Thyroid gland (tissue), 4 donors: ENCODE measurements around the gene ALOX5AP. TPM values are rescaled to one million over a fixed set of nuclear protein-coding genes. Genes with fewer than 3 reads are reported as not detected.

Experiments used
- DNase-seq, 2 donors: peaks; one replicate each; pipeline ENCODE4 v3.0.0-alpha.2; 2019
- H3K27ac ChIP-seq, 3 donors: fragments of 200-600 bp; sonication (generic); 1 replicate in 2 of 3; 2 replicates in 1 of 3; pipeline ENCODE4 v1.5.1; 2016 to 2019; ENCODE audit warnings: mild to moderate bottlenecking in 1 of 3, moderate library complexity in 1 of 3
- H3K27me3 ChIP-seq: fragments of 200-600 bp; sonication (generic); one replicate; pipeline ENCODE4 v1.5.1; 2019
- H3K36me3 ChIP-seq, 2 donors: fragments of 200-600 bp; sonication (generic); one replicate each; pipeline ENCODE4 v1.5.1; 2016 to 2019
- H3K4me1 ChIP-seq, 2 donors: fragments of 200-600 bp; sonication (generic); one replicate each; pipeline ENCODE4 v1.5.1; 2017 to 2019
- H3K4me3 ChIP-seq, 3 donors: fragments of 200-600 bp; sonication (generic); replicated peaks in 1 of 3; 1 replicate in 2 of 3; 2 replicates in 1 of 3; pipeline ENCODE4 v1.5.1; 2016; ENCODE audit warnings: mild to moderate bottlenecking in 1 of 3
- H3K9me3 ChIP-seq: fragments of 200-600 bp; sonication (generic); one replicate; pipeline ENCODE4 v1.5.1; 2017
- CTCF ChIP-seq, 6 experiments: fragments of 200-600 bp in 3 of 6; fragments of 450-650 bp in 3 of 6; sonication (generic) in 3 of 6; IDR thresholded peaks; one replicate each; pipeline ENCODE4 v1.5.1; 2016 to 2019; ENCODE audit warnings: antibody characterized with exemption in 6 of 6, mild to moderate bottlenecking in 2 of 6, inconsistent platforms in 1 of 6, moderate library complexity in 1 of 6
- POLR2A ChIP-seq, 2 donors: fragments of 450-650 bp; IDR thresholded peaks; one replicate each; pipeline ENCODE4 v1.6.1; 2017; ENCODE audit warnings: antibody characterized with exemption in 2 of 2, mild to moderate bottlenecking in 2 of 2, moderate library complexity in 1 of 2
- WGBS, 2 donors: methylation state at CpG; one replicate each; pipeline ENCODE4 v1.1.5; 2017; 5-methylcytosine and 5-hydroxymethylcytosine counted together
- intact Hi-C: fragments of 100-400 bp; cut with DNase I; formaldehyde crosslinking; loops from one replicate; pipeline ENCODE4 v1.15.1; 2023
- total RNA-seq, 4 donors: library from RNA; depleted of rRNA; stranded (reverse); fragments of >200 nt; gene quantifications; one replicate each; pipeline ENCODE4 v1.2.3, GENCODE V29; 2016

ALOX5AP gene
- total RNA-seq, 4 donors from 2014 or later, result 3.6 to 13.4 (median 6.1) TPM

DNA sequence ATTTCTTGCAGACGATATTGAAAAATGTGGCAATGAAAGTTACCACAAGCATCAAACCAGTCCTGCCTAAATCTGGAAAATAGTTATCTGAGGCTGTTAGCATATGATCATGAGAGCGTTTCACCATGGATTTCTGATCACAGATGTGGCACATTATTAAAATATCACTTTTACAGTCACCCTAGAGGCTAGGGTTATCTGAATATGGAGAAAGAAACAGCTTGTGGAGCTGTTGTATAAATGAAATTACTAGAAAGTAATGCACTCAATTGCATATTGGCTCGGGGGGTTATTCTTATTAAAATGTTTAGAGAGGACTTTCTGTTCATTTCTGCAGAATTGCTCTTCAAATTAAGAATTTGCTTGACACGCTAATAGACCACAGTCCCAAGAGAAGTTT is 35.6 kb downstream of the ALOX5AP start:
- no peaks in the 10 kb centered on the region for H3K4me1 ChIP-seq
- H3K9me3 ChIP-seq, result no peaks in the 10 kb centered on the region
- TF ChIP-seq CTCF (IDR thresholded peaks at IDR 0.05), result no peak
- TF ChIP-seq POLR2A (IDR thresholded peaks at IDR 0.05), result no peak
- intact Hi-C loops, result no loop called here
- H3K4me3 ChIP-seq, result no peak overlapping the region
- WGBS, 2 donors, result 71 to 97% methylated on average over 4 of the region's 4 CpGs
- H3K27me3 ChIP-seq, result no peaks in the 10 kb centered on the region
- no peak for DNase-seq
- H3K27ac ChIP-seq, result no peak overlapping the region
- H3K36me3 ChIP-seq, result no peaks in the 10 kb centered on the region

DNA sequence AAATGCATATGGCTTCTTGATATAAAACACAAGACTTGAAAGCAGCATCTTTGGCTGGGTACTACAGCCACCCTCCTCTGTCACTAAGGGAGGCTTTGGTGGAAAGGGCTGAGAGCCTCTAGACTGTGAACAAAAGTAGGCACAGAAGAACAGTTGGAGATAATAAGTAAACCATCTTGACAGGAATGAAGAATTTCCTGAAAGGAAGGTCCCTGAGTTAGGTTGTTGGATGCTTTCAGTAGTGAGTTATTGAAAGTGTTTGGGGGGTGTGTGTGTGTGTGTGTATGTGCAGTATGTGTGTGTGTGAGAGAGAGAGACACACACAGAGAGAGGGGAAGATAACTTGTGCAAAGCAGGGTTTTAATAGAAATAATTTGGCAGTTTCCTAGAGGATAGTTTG is 38.2 kb downstream of the ALOX5AP start:
- H3K4me1 ChIP-seq, result no peaks in the 10 kb centered on the region
- intact Hi-C loops, result no loop called here

GRCh38 chr13:30774214-30774730 is 38.9 kb downstream of the ALOX5AP start:
- no peaks in the 10 kb centered on the region for H3K27me3 ChIP-seq
- 87 to 92% methylated on average over 8 of the region's 8 CpGs for WGBS, 2 donors
- H3K4me1 ChIP-seq, result no peaks in the 10 kb centered on the region
- H3K36me3 ChIP-seq, result no peaks in the 10 kb centered on the region
- intact Hi-C loops, result no loop called here
- H3K27ac ChIP-seq, result no peak overlapping the region
- DNase-seq, result no peak
- H3K4me3 ChIP-seq, result no peak overlapping the region
- no peaks in the 10 kb centered on the region for H3K9me3 ChIP-seq
- TF ChIP-seq CTCF (IDR thresholded peaks at IDR 0.05), result no peak
- no peak for TF ChIP-seq POLR2A (IDR thresholded peaks at IDR 0.05)

More for the DNA sequence above, 38.2 kb downstream of the ALOX5AP start:
- Histone ChIP-seq H3K27ac (no peak overlapping the region), H3K4me3 (no peak overlapping the region), H3K27me3 (no peaks in the 10 kb centered on the region), H3K36me3 (no peaks in the 10 kb centered on the region), H3K9me3 (no peaks in the 10 kb centered on the region)
- no peak for DNase-seq
- no peak for TF ChIP-seq CTCF (IDR thresholded peaks at IDR 0.05)

GRCh38 chr13:30776661-30777060 is 41.3 kb downstream of the ALOX5AP start:
- no peak for TF ChIP-seq POLR2A (IDR thresholded peaks at IDR 0.05)
- no peak overlapping the region for H3K27ac ChIP-seq
- H3K36me3 ChIP-seq, result no peaks in the 10 kb centered on the region
- intact Hi-C loops, result no loop called here
- H3K9me3 ChIP-seq, result no peaks in the 10 kb centered on the region
- H3K27me3 ChIP-seq, result no peaks in the 10 kb centered on the region
- H3K4me1 ChIP-seq, result no peaks in the 10 kb centered on the region
- WGBS, 2 donors, result 97 to 98% methylated on average over 2 of the region's 2 CpGs
- no peak for DNase-seq
- no peak overlapping the region for H3K4me3 ChIP-seq

DNA sequence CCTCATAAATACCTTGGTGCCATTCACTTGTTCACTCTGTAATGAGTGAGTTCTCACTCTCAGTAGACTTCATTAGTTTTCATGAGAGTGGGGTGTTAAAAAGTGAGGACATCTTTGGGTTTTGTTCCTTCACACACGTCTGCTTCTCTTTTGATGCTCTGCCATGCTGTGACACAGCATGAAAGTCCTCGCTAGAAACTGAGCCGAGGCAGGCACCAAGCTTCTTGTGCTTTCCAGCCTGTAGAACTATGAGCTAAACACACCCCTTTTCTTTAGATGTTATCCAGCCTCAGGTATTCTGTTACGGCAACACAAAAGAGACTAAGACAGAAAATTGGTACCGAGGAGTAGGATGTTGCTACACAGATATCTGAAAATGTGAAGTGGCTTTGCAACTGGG is 43.7 kb downstream of the ALOX5AP start:
- Histone ChIP-seq H3K4me1 (no peaks in the 10 kb centered on the region), H3K27ac (no peak overlapping the region), H3K4me3 (no peak overlapping the region), H3K27me3 (no peaks in the 10 kb centered on the region), H3K36me3 (no peaks in the 10 kb centered on the region), H3K9me3 (no peaks in the 10 kb centered on the region)
- DNase-seq, result no peak
- 85 to 88% methylated on average over 5 of the region's 5 CpGs for WGBS, 2 donors
- no peak for TF ChIP-seq CTCF (IDR thresholded peaks at IDR 0.05)
- no peak for TF ChIP-seq POLR2A (IDR thresholded peaks at IDR 0.05)
- intact Hi-C loops, result no loop called here

DNA sequence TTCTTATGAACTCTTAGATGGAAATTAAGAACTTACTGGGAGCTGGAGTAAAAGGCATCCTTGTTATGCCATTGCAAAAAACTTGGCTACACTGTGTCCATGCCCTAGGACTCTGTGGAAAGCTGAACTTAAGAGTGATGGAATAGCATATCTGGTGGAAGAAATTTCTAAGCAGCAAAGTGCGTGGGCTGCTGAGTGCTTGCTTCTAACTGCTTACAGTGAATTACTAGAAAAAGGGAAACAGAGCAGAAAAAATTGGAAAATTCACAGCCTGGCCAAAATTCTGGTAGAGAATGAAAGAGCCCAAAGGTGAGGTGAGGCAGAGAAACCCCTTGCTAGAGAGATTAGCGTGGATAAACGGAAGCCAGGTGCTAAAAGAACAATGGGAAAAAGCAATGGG is 44.3 kb downstream of the ALOX5AP start:
- H3K27me3 ChIP-seq, result no peaks in the 10 kb centered on the region
- H3K4me3 ChIP-seq, result no peak overlapping the region
- no peaks in the 10 kb centered on the region for H3K4me1 ChIP-seq
- intact Hi-C loops, result no loop called here
- H3K9me3 ChIP-seq, result no peaks in the 10 kb centered on the region
- TF ChIP-seq POLR2A (IDR thresholded peaks at IDR 0.05) (no peak), CTCF (IDR thresholded peaks at IDR 0.05) (no peak)
- H3K36me3 ChIP-seq, result no peaks in the 10 kb centered on the region
- no peak for DNase-seq
- 93 to 94% methylated on average over 3 of the region's 3 CpGs for WGBS, 2 donors
- no peak overlapping the region for H3K27ac ChIP-seq
